ENCODE measurements around the gene FBN1.

FBN1 gene

DNA sequence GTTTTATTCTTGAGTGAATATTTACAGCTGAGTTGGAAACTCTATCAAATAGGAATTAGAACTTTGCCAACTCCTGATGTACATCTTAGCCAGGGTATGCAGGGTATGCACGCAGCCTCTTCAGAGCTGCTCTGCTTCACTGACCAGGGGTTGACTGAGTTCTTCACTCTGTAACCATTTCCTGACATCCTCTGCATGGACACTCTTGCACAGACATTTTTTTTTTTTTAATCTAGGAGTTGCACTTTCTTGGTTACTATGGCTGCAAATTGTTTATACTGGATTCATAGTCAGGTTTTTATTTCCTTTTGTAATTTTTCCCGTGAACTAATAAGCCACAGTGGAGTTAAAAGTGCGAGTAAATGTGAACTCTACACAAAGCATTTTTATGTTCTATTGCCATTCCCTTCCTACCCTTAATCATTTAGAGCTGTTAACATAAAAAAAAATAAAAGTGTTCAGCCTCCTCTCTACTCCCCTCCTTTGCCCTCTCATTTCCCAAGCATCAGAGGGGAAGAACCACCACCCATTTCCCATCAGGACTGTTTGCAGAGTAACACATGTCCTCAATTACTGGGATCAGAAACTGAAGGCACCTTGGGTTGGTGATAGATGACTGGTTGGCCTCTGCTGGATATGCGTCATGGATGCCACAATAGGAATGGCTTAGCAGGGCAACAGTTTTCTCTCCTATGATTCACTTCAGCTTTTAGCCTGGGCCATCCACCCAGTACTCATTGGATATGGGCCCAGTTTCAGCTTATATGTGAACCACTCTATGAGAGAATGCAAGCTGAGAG is 260.3 kb downstream of the FBN1 start:
- no peak for DNase-seq (ENCODE audit: low spot score)
- no peak overlapping the region for H3K4me3 ChIP-seq
- TF ChIP-seq, protein P1, sequence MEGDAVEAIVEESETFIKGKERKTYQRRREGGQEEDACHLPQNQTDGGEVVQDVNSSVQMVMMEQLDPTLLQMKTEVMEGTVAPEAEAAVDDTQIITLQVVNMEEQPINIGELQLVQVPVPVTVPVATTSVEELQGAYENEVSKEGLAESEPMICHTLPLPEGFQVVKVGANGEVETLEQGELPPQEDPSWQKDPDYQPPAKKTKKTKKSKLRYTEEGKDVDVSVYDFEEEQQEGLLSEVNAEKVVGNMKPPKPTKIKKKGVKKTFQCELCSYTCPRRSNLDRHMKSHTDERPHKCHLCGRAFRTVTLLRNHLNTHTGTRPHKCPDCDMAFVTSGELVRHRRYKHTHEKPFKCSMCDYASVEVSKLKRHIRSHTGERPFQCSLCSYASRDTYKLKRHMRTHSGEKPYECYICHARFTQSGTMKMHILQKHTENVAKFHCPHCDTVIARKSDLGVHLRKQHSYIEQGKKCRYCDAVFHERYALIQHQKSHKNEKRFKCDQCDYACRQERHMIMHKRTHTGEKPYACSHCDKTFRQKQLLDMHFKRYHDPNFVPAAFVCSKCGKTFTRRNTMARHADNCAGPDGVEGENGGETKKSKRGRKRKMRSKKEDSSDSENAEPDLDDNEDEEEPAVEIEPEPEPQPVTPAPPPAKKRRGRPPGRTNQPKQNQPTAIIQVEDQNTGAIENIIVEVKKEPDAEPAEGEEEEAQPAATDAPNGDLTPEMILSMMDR (IDR thresholded peaks at IDR 0.05): no peak
- peak overlapping the region in 1 of 2 donors; percentile 64 for H3K27ac ChIP-seq

DNA sequence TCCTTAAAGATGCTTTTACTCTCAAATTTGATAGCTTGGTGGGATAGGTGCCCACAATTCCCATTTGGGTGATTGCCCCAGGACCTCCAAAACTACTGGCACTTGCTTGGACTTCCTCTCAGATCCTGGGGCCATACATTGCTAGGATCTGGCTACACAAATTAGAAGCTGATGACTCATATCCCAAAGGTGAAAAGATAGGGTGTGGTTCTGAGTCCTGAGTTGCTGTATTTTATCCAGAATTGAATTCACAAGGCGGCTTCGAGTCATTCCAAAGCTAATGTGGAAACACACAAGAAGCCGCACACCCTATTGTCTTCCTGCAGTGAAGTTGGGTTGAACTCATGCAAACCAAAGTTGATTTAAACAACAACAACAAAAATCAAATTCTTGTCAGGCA is 260.9 kb downstream of the FBN1 start:
- no peak for DNase-seq (ENCODE audit: low spot score)
- Histone ChIP-seq H3K4me3 (no peak overlapping the region), H3K27ac (peak overlapping the region in 1 of 2 donors; percentile 17)
- TF ChIP-seq, protein P1 (IDR thresholded peaks at IDR 0.05): no peak

DNA sequence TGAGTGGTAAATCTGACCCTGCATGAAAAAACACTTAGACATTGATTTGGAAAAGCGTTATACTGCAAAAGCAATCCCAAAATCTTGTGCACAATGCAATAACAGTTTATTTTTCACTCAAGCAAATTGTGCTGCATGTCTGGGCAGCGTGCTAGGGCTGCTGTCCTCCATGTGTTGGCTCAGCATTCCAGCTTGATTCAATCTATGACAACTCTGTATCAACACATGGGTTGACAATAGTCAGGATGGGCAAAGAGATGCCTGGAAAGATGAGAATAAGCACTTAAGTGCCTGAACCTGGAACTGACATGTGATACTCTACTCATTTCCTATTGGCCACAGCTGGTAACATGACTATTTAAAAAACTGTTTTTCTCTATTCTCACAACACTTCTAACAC is 262.5 kb downstream of the FBN1 start:
- Histone ChIP-seq H3K27ac (no peak overlapping the region), H3K4me3 (no peak overlapping the region)
- no peak for DNase-seq (ENCODE audit: low spot score)
- TF ChIP-seq, protein P1 (IDR thresholded peaks at IDR 0.05): no peak

DNA sequence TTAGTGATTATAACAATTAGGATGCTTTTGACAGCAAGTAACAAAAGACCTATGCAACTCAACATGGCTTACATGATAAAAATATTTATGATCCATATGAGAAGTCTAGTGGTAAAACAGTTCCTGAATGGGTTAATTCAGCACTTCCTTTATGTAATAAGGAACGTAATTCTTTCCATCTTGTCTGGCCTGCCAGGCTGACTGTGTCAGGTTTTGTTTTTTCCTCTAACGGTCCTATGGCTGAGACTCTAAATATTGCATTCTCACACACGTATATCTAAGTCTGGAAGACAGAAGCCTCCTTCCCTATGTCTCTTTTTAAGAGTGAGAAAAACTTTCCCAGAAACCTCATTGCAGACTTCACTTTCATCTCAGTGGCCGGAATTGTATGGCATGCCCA is 263.6 kb downstream of the FBN1 start:
- DNase-seq (ENCODE audit: low spot score): no peak
- TF ChIP-seq, protein P1 (IDR thresholded peaks at IDR 0.05): no peak
- H3K4me3 ChIP-seq: no peak overlapping the region
- no peak overlapping the region for H3K27ac ChIP-seq

DNA sequence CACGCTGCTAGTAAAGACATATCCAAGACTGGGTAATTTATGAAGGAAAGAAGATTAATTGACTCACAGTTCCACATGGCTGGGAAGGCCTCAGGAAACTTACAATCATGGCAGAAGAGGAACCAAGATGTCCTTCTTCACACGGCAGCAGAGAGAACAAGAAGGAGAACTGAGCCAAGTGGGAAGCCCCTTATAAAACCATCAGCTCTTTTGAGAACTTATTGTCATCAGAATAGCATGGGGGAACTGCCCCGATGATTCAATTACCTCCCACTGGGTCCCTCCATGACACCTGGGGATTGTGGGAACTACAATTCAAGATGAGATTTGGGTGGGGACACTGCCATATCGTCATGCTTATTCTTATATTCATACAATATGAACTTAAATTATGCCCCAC is 265.3 kb downstream of the FBN1 start:
- Histone ChIP-seq H3K4me3 (no peak overlapping the region), H3K27ac (no peak overlapping the region)
- DNase-seq (ENCODE audit: low spot score): no peak
- TF ChIP-seq, protein P1 (IDR thresholded peaks at IDR 0.05): no peak

DNA sequence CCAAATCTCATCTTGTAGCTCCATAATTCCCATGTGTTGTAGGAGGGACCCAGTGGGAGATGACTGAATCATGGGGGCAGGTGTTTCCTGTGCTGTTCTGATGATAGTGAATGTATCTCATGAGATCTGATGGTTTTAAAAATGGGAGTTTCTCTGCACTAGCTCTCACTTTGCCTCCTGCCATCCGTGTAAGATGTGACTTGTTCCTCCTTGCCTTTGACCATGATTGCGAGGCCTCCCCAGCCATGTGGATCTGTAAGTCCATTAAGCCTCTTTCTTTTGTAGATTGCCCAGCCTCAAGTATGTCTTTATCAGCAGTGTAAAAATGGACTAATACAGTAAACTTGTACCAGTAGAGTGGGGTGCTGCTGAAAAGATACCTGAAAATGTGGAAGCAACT is 269.7 kb downstream of the FBN1 start:
- no peak for DNase-seq (ENCODE audit: low spot score)
- no peak overlapping the region for H3K27ac ChIP-seq
- no peak overlapping the region for H3K4me3 ChIP-seq
- TF ChIP-seq, protein P1 (IDR thresholded peaks at IDR 0.05): no peak

DNA sequence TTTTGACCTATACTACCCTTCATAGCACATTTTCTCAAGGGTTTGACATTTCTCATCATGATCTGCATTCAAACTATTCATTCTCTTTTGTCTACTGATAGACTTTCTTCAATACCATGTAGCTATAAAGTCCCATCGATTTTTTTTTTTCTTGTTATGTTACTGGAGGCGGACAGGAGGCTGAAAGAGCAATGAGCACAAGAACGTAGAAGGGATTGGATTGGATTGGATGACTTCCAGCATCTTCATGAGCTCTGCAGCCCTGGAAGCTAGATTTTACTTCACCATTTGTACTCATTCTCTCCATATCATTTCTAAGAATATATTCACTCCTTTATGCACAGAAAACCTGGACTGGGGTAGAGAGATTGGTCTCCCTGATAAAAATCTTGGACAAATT is 271.0 kb downstream of the FBN1 start:
- Histone ChIP-seq H3K4me3 (no peak overlapping the region), H3K27ac (peak overlapping the region in 1 of 2 donors; percentile 16)
- no peak for DNase-seq (ENCODE audit: low spot score)
- TF ChIP-seq, protein P1 (IDR thresholded peaks at IDR 0.05): no peak
